D721Med (cell line): Measurements from ENCODE around the gene SEC22A.

Experiments
- DNase-seq: peaks from one replicate; pipeline ENCODE4 v3.0.0; 2011; ENCODE audit warnings: low spot score; ENCODE audit not compliant: insufficient read length
- FAIRE-seq: peaks from 2 replicates; lab custom pipeline; 2011; peaks lifted over from hg19 to GRCh38; lab: Jason Lieb, UNC
- TF ChIP-seq, protein P1 (sequence below): IDR thresholded peaks from 2 replicates; pipeline ENCODE4 v1.5.1; 2012; ENCODE audit warnings: mild to moderate bottlenecking, control low read depth; ENCODE audit not compliant: insufficient read depth; ENCODE audit errors: missing control alignments

Gene SEC22A

DNA sequence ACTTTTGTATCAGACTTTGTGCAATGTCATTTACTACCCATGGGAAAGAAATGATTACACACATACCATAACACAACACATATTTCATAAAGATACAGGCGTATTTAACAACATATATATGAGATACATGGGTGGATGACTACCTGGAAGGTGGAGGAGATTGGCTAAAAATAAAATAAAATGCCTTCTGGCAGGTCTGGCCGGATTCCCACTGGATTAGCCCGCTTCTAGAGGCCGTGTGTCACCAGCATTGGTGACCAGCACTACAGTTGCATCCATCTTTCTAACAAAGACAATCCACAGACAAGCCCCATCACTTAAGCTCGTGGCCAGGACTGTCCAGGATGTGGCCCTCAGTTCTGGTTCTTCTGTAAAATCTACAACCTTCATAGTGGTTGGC lies 21.0 kb upstream of the SEC22A start:
- DNase-seq (no peak), FAIRE-seq (no peak)
- TF ChIP-seq, protein P1, sequence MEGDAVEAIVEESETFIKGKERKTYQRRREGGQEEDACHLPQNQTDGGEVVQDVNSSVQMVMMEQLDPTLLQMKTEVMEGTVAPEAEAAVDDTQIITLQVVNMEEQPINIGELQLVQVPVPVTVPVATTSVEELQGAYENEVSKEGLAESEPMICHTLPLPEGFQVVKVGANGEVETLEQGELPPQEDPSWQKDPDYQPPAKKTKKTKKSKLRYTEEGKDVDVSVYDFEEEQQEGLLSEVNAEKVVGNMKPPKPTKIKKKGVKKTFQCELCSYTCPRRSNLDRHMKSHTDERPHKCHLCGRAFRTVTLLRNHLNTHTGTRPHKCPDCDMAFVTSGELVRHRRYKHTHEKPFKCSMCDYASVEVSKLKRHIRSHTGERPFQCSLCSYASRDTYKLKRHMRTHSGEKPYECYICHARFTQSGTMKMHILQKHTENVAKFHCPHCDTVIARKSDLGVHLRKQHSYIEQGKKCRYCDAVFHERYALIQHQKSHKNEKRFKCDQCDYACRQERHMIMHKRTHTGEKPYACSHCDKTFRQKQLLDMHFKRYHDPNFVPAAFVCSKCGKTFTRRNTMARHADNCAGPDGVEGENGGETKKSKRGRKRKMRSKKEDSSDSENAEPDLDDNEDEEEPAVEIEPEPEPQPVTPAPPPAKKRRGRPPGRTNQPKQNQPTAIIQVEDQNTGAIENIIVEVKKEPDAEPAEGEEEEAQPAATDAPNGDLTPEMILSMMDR = no peak

DNA sequence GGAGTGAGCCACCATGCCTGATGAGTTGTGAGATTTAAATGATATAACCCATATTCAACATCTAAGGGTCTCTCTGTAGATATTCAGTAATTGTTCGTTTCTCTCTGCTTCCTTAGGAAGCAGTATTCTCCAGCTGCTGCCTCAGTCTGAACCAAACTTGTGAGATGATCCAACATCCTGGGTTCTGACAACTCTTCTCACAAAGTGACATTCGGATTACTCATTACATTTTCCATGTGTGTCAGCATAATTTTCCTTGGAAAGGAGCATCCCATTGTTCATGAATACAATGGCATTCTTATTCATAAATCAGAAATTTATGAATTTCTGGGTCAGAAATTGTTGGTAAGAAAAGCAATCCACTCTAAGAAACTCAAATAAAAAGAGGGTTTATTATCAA lies 15.0 kb upstream of the SEC22A start:
- DNase-seq (no peak), FAIRE-seq (no peak)
- TF ChIP-seq, protein P1 = no peak

DNA sequence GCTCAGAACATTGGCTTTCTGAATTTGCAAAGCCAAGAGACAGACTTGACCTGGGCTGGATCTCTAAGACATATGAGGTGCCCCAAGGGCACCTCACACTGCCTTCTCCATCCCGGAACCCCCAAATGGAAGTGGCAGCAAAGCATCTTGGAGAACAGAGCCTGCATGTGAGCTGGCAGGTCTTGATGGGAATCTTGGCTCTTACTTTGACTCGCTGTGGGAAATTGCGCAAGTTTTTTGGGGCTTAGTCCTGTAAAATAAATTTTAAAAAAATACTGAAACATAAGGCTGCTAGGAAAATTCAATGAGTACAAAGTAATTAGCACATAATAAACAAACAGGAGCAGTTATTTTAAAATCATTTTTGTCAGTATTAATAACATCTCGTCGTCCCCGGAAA lies 13.7 kb upstream of the SEC22A start:
- TF ChIP-seq, protein P1 = no peak
- FAIRE-seq = no peak
- DNase-seq = no peak

DNA sequence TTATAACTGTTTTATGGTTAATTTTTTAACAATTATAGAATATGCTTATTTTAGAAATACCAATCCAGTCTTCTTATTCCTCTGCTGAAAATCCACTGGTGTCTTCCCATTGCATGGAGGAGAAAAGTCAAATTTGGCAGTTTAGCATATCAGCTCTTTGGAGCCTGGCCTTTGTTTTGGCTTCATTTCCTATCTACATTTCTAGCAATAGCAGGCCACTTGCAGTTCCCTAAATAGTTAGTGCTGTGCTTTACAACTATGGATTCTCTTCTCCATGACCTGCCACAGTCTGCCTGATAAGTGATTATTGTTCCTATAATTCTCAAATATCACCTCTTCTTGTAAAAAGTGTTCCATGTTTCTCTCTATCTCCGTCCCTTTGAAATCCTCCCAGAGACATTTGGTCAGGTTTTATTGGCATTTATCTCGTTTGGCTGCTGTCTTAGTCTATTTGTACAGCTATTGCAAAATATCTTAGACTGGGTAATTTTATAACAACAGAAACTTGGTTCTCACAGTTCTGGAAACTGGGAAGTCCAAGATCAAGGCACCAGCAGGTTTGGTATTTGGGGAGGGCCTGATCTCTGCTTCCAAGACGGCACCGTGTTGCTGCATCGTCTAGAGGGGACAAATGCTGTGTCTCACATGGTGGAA lies 8.2 kb upstream of the SEC22A start:
- DNase-seq (no peak), FAIRE-seq (no peak)
- TF ChIP-seq, protein P1 = no peak

DNA sequence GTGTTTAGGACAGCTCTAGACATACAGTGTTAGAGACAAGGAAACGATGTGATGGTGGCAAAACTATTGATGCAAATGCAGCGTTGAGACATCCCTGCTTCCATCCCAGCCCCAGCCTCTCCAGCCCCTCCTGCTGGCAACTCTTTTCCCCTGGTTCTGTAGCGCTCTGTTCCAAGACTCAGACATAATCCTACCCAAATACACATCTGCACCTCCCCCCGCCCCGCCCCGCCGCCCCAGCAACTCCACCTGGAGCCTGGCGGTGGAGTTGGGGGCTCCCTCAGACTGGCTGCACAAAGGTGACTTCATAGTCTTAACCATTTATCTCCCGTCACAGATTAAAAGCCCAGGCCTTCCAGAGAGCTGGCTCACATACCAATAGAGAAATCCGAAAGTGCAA lies 7.2 kb upstream of the SEC22A start:
- no peak for DNase-seq
- TF ChIP-seq, protein P1 = peak; percentile 60
- no peak for FAIRE-seq

DNA sequence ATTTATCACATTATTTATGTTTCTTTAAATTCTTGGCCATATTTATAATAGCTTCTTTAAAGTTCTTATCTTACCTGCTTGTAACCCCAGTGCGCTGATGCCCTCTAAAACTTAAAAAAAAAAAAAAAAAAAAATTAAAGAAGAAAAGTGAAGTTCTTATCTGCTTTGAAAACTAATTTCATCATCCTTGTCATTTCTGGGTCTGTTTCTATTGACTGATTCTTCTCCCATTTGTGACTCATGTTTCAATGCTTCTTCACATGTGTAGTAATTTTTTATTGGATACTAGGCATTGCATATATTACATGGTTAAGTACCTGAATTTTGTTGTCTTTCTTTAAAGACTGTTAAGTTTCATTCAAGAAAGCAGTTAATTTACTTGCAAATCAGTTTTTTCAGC lies 3.4 kb upstream of the SEC22A start:
- no peak for DNase-seq
- FAIRE-seq = no peak
- TF ChIP-seq, protein P1 = no peak

DNA sequence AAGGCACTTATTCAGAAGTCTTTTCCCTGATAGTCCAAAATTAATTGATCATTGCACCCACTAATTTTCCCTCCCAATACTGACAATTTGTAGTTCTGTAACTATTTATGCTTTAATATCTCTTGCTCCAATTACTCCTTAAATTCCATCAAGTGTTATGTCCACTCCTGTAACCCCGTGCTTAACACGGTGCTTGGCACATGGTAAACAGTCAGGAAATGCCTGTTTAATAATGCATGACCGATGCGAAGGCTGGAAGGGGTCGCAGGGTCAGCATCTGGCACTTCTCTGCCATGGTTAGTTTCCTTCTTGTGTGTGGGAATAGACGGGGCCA lies 553 bp upstream of the SEC22A start:
- TF ChIP-seq, protein P1 = no peak
- DNase-seq (no peak), FAIRE-seq (no peak)
